SH-SY5Y (cell line): ENCODE measurements around the gene PTPN3.

Experiments used
- GATA2 ChIP-seq: IDR thresholded peaks from 2 replicates; pipeline ENCODE4 v1.6.1; 2011; ENCODE audit warnings: mild to moderate bottlenecking, low read depth, low read length
- GATA3 ChIP-seq: IDR thresholded peaks from 2 replicates; pipeline ENCODE4 v1.6.1; 2011; ENCODE audit warnings: low read depth, mild to moderate bottlenecking, low read length, moderate library complexity

PTPN3 gene

DNA sequence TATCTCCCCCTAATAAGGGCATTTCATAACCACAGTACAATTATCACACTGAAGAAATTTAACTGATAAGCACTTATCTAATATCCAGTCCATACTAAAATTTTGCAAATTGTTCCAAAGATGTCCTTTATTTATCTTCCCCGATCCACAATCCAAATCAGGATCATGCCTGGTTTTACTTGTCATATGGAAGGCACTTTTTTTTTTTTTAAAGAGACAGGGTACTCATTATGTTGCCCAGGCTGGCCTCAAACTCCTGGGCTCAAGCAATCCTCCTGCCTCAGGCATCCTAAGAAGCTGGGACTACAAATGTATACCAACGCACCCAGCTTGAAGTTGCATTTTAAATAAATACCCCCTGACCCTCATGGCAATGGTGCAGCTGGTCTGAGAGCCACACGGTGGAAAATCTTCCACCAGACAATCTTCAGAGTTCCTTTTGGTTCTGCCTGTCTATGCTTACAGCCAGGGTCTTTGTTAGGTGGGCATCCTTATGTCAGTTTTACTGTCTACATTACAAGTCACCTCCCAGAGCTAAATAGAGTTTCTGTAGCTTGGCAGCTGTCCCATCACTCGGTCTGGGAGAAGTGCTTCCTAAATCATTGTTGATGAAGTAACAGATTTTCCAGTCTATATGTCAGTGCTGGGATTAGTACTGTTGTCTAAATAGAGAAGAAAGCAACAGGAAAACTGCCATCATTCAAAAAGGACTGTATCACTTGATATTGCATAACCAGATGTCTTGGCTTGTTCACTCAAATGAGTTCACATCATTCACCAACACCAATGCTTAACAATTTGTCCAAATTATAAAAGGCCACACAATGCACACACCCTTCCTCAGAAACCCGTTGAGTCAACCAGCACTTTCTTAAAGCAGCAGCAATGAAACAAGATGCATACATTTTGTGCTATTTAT lies 26.4 kb downstream of the PTPN3 start:
- no peak for TF ChIP-seq GATA2
- no peak for TF ChIP-seq GATA3

DNA sequence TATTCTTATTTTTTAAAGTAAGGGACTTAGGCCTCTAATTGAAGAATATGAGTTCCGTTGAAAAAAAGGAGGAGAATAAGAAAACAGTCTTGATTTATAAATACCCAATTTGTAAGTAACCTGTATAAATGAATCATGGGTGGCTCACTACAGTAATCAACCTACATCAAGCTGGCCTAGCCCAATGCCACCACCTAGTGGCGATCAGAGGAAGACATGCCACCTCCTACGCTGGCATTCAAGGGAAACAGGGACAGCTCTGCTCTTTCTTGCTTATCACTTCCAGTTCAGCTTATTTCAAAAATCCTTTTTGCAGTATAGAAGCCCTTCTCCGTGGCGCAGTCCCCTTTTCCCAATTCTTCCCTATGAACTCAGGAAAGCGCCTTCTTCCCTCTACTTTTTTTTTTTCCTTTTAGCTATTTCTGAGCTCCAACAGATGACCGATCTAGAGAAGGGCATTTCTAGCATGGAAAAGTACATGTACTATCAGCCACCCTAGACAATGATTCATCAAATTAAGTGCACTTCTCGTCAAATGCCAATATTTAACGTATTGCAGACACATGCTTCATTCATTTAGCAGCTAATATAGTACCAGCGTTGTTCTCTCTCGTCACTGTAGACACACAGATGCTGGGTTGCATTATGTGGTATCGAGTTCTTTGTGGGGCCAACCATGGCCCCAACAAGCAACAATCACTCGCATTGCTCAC lies 28.3 kb downstream of the PTPN3 start:
- TF ChIP-seq GATA2 (no peak), GATA3 (no peak)

GRCh38 chr9:109468927-109469326 lies 29.2 kb downstream of the PTPN3 start:
- TF ChIP-seq GATA2: no peak
- TF ChIP-seq GATA3: no peak

GRCh38 chr9:109467936-109468335 lies 30.2 kb downstream of the PTPN3 start:
- TF ChIP-seq GATA2: no peak
- no peak for TF ChIP-seq GATA3

DNA sequence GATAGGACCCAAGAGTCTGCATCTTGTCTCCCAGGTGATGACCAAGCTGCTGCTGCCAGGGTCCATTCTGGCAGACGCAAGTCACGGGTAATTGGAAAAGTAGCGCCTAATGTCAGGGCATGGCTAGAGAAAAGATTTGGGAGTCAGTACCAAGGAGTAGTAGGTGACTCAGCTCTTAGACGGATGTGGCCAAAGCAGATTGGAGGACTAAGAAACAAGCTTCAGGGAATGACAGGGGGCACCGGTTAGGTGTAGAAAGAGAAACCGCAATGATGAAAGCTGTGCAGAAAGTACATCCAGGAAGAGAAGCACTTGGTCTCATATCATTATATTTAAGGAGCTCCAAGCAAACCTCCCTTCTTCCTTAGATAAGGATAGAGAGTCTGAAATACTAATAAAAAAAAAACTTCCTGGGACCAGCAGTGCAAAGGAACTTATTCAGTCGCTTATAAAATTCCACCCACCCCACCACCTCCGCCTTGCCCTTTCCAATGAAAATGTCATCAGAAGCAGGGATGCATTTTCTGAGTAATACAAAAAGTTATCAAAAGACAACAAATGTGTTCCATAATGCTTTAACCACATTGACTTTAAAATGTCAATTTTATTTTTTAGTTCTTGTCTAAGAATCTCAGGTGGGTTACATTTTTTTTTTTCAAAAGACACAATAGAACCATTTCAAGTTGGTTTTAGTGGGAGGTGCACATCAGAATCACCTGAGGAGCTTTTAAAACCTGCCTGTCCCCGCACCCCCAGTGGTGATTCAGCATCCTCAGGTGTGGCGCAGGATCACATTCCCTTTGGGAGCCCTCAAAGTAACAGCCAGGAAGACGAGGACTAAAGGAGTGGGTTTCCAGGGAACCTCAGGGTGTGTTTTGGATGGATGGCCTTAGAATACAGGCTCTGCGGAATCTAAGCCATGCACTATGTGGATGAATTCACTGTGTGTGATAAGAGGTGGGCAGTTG lies 31.2 kb downstream of the PTPN3 start:
- no peak for TF ChIP-seq GATA2
- no peak for TF ChIP-seq GATA3

DNA sequence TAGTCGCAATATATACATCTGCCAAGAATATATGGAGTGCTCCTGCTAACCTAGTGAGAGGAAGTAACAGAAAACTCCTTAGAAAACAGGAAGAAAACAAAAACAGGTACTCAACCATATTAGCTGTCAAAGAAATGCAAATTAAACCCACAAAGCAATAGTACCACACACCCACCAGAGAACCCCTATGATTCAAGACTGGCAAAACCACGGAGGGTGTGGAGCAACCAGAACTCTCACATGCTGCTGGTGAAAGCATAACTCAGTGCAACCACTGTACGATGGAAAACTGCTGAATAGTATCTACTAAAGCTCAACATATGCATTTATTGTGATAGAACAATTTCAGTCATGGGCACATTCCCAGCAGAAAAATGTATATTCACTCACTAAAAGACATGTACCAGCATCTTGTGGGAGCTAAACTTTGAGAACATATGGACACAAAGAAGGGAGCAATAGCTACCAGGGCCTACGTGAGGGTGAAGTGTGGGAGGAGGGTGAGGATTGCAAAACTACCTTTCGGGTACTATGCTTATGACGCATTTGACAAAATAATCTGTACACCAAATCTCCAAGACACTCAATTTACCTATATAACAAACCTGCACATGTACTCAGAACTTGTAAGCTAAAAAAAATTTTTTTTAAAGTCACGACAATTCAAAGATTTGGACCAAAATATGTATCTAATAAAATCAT lies 34.0 kb downstream of the PTPN3 start:
- TF ChIP-seq GATA2 (no peak), GATA3 (no peak)

DNA sequence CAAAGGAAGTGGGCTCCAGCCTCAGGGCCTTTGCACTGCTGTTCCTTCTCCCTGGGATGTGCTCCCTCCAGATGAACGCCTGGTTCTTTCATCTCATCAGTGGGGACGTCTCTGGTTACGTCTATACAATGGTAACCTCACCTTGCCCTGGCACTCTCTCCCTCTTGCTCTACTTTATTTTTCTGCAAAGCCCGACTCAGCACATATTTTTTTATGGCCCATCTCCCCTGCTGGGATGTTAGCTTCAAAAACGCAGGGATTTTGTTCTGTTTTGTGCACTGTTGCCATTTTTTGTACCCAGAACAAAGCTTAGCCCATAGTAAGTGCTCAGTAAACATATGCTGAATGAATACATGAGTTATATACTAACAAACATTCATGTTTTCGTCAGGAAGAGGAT lies 37.5 kb downstream of the PTPN3 start:
- TF ChIP-seq GATA3: no peak
- TF ChIP-seq GATA2: no peak

DNA sequence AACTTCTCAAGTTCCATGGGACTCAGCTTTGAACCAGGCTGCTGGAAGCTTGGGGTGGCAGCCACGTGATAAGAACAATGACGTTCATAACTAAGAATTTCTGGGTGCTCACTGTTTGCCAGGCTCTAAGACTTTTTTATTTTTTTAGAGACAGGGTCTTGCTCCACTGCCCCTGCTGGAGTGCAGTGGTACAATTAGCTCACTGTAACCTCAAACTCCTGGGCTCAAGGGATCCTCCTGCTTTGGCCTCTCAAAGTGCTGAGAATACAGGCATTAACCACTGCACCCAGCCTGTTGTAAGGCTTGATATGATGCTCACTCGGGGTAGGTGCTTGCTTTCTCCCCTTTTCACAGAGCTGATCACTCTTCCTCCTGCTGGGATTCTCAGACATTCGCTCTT lies 38.7 kb downstream of the PTPN3 start:
- no peak for TF ChIP-seq GATA3
- TF ChIP-seq GATA2: no peak

GRCh38 chr9:109458453-109459211 lies 39.5 kb downstream of the PTPN3 start:
- TF ChIP-seq GATA2 (no peak), GATA3 (no peak)

GRCh38 chr9:109456811-109457210 lies 41.3 kb downstream of the PTPN3 start:
- TF ChIP-seq GATA3 (no peak), GATA2 (no peak)

DNA sequence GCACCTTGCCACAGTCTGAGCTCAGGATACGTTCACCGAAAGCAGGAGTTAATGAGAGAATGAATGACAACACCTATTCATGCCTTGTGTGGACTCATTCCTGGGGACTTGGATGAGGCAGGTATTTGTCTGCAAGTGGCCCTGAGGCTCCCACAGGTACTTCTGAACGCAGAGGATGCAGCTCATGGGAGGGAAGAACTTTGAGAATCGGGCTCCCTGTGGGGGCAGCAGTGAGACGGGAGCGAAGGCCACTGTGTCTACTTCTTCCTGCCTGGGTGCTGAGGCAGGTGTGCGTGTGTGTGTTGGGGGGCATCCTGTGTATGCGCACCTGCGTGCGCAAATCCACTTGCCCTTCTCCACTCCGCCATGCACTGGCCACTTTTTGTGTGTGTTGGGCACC lies 42.2 kb downstream of the PTPN3 start:
- no peak for TF ChIP-seq GATA2
- TF ChIP-seq GATA3: no peak

DNA sequence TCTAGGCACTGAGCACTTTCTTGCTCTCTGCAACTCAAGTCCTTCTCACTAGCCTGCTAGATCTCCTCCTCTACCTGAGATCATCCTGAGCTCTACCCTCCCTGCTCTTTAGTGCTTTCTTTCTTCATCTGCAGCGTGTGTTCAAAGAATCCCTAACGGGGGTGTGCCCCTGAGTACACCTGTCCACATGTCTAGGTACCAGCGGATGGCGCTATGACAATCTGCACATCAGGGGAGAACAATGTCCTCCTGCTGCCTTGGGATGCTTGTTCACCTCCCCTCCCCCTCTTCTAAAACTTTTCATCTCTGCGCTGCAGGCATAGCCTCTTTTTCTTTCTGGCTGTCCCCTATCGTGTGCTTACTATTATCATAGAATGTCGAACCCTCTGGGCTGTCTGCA lies 42.7 kb downstream of the PTPN3 start:
- TF ChIP-seq GATA2: no peak
- no peak for TF ChIP-seq GATA3

- TF ChIP-seq GATA3: no peak
- no peak for TF ChIP-seq GATA2
Measured at GRCh38 chr9:109454601-109455155, 43.4 kb downstream of the PTPN3 start.
